Esophagus squamous epithelium (tissue), 4 donors: ENCODE measurements around the gene SASH3.

ENCODE experiments used
- POLR2A ChIP-seq, 4 donors: fragments of 450-650 bp; IDR thresholded peaks; one replicate each; pipeline ENCODE4 v1.6.1; 2017; ENCODE audit warnings: antibody characterized with exemption in 4 of 4, mild to moderate bottlenecking in 4 of 4, moderate library complexity in 3 of 4
- TF ChIP-seq, protein P1 (sequence below), 6 experiments: fragments of 450-650 bp in 4 of 6; fragments of 200-600 bp in 2 of 6; sonication (generic) in 2 of 6; IDR thresholded peaks; one replicate each; pipeline ENCODE4 v1.5.1; 2016 to 2019; ENCODE audit warnings: antibody characterized with exemption in 6 of 6, mild to moderate bottlenecking in 4 of 6, moderate library complexity in 4 of 6

DNA sequence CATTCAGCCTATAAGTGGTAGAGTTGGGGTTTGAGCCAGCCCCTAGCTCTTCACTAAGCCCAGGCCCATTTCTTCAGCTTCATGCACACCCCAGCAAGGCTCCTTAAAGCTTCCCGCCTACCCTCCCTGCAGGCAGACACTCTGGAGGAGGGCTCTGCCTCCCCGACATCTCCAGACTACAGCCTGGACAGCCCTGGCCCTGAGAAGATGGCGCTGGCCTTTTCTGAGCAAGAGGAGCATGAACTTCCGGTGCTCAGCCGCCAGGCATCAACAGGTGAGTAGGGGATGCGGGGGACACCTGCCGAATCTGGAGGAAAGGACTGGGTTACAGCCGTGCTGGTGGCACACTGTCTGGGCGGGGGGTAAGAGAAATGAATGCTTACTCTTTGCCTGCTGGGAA is 11.1 kb downstream of the SASH3 start:
- TF ChIP-seq, protein P1, sequence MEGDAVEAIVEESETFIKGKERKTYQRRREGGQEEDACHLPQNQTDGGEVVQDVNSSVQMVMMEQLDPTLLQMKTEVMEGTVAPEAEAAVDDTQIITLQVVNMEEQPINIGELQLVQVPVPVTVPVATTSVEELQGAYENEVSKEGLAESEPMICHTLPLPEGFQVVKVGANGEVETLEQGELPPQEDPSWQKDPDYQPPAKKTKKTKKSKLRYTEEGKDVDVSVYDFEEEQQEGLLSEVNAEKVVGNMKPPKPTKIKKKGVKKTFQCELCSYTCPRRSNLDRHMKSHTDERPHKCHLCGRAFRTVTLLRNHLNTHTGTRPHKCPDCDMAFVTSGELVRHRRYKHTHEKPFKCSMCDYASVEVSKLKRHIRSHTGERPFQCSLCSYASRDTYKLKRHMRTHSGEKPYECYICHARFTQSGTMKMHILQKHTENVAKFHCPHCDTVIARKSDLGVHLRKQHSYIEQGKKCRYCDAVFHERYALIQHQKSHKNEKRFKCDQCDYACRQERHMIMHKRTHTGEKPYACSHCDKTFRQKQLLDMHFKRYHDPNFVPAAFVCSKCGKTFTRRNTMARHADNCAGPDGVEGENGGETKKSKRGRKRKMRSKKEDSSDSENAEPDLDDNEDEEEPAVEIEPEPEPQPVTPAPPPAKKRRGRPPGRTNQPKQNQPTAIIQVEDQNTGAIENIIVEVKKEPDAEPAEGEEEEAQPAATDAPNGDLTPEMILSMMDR (IDR thresholded peaks at IDR 0.05) = no peak
- TF ChIP-seq POLR2A (IDR thresholded peaks at IDR 0.05) = no peak
